HEK293T (cell line): ENCODE results near the gene PARP6.

Experiments
- BHLHE40 ChIP-seq: fragments of 450-650 bp; IDR thresholded peaks from 2 replicates; pipeline ENCODE4 v1.6.1; 2016; ENCODE audit warnings: mild to moderate bottlenecking, moderate library complexity, borderline replicate concordance
- CTBP1 ChIP-seq: fragments of 450-650 bp; IDR thresholded peaks from 2 replicates; pipeline ENCODE4 v1.6.1; 2016; ENCODE audit warnings: borderline replicate concordance
- ELF4 ChIP-seq: fragments of 450-650 bp; IDR thresholded peaks from 2 replicates; pipeline ENCODE4 v1.6.1; 2017; ENCODE audit warnings: antibody characterized with exemption
- FOXK2 ChIP-seq: fragments of 450-650 bp; IDR thresholded peaks from 2 replicates; pipeline ENCODE4 v1.6.1; 2016; ENCODE audit warnings: mild to moderate bottlenecking
- FOXM1 ChIP-seq: fragments of 450-650 bp; IDR thresholded peaks from 2 replicates; pipeline ENCODE4 v1.6.1; 2017; ENCODE audit warnings: mild to moderate bottlenecking, borderline replicate concordance
- SP1 ChIP-seq: fragments of 450-650 bp; IDR thresholded peaks from 2 replicates; pipeline ENCODE4 v1.6.1; 2017
- SUZ12 ChIP-seq: fragments of 450-650 bp; IDR thresholded peaks from 2 replicates; pipeline ENCODE4 v1.6.1; 2016; ENCODE audit warnings: mild to moderate bottlenecking

GRCh38 chr15:72306211-72306785 is 33.9 kb upstream of the PARP6 start:
- TF ChIP-seq FOXM1 = no peak
- TF ChIP-seq SUZ12 = no peak
- no peak for TF ChIP-seq ELF4
- TF ChIP-seq CTBP1 = no peak
- no peak for TF ChIP-seq BHLHE40
- no peak for TF ChIP-seq SP1
- no peak for TF ChIP-seq FOXK2
